GM10248 (cell line): Measurements from ENCODE around the gene GAS7.

Experiments
- CTCF ChIA-PET: fragments of 300-600 bp; sonication (Branson Sonifier 250); formaldehyde crosslinking; extraction: SDS; loops from one replicate; lab custom pipeline; 2021; ENCODE audit warnings: antibody characterized with exemption; lab: Yijun Ruan, JAX
- POLR2A ChIA-PET: fragments of 350-650 bp; sonication (Branson Sonifier 250); formaldehyde crosslinking; extraction: SDS; loops from one replicate; lab custom pipeline; 2020; ENCODE audit warnings: antibody characterized with exemption; lab: Yijun Ruan, JAX
- DNase-seq: peaks from one replicate; pipeline ENCODE4 v3.0.0; 2012; ENCODE audit errors: extremely low spot score
- CTCF ChIP-seq: IDR thresholded peaks from 2 replicates; pipeline ENCODE4 v1.5.1; 2012; ENCODE audit warnings: mild to moderate bottlenecking, low read depth; ENCODE audit errors: extremely low read depth, missing control alignments, control extremely low read depth

Gene GAS7

GRCh38 chr17:9953492-9953891, 244.9 kb downstream of the GAS7 start:
- CTCF ChIA-PET, result interaction anchor here (1.1 kb wide), 1 partner anchor 260 kb away, joined by 3 read pairs; no protein-coding TSS in a partner anchor
- POLR2A ChIA-PET, result no interaction called here

GRCh38 chr17:9951803-9952202, 246.6 kb downstream of the GAS7 start:
- CTCF ChIA-PET, result no interaction called here
- no peak for TF ChIP-seq CTCF
- no peak for DNase-seq
- POLR2A ChIA-PET, result no interaction called here

More at GRCh38 chr17:9953492-9953891, 244.9 kb downstream of the GAS7 start:
- no peak for DNase-seq
- no peak for TF ChIP-seq CTCF

GRCh38 chr17:9948928-9949327, 249.5 kb downstream of the GAS7 start:
- ChIA-PET POLR2A (no interaction called here), CTCF (interaction anchor here (1.2 to 1.6 kb wide), 2 partner anchors 18 to 19 kb away, joined by 3 read pairs; no protein-coding TSS in a partner anchor)
- DNase-seq, result no peak
- TF ChIP-seq CTCF, result no peak

- ChIA-PET CTCF (no interaction called here), POLR2A (no interaction called here)
- no peak for TF ChIP-seq CTCF
- DNase-seq, result no peak
Observed at GRCh38 chr17:9944704-9945103, 253.7 kb downstream of the GAS7 start.

- CTCF ChIA-PET, result interaction anchor here (1.9 kb wide), 1 partner anchor 19 kb away, joined by 8 read pairs; no protein-coding TSS in a partner anchor
- DNase-seq, result no peak
- no peak for TF ChIP-seq CTCF
- POLR2A ChIA-PET, result no interaction called here
Observed at GRCh38 chr17:9943343-9943742, 255.1 kb downstream of the GAS7 start.

- POLR2A ChIA-PET, result no interaction called here
- TF ChIP-seq CTCF, result no peak
- CTCF ChIA-PET, result interaction anchor here (1.9 kb wide), 1 partner anchor 18 kb away, joined by 8 read pairs; no protein-coding TSS in a partner anchor
- DNase-seq, result no peak
Observed at GRCh38 chr17:9942885-9943284, 255.5 kb downstream of the GAS7 start.
